Endodermal cell (in vitro differentiated cells): ENCODE data around the gene TMTC1. TPM values are rescaled to one million over a fixed set of nuclear protein-coding genes. Genes with fewer than 3 reads are reported as not detected.

Source experiments
- DNase-seq: peaks from one replicate; pipeline ENCODE4 v3.0.0-alpha.2; 2017
- H3K27ac ChIP-seq: 2 replicates; pipeline ENCODE4 v1.5.1; 2013; ENCODE audit warnings: mild to moderate bottlenecking, low read depth, low read length, moderate library complexity
- H3K27me3 ChIP-seq: 2 replicates; pipeline ENCODE4 v1.6.1; 2013; ENCODE audit warnings: mild to moderate bottlenecking, low read length, moderate library complexity; ENCODE audit not compliant: insufficient read depth, control insufficient read depth, poor library complexity, severe bottlenecking
- H3K36me3 ChIP-seq: 2 replicates; pipeline ENCODE4 v1.7.0; 2013; ENCODE audit warnings: mild to moderate bottlenecking, low read length, moderate library complexity; ENCODE audit not compliant: control insufficient read depth, insufficient read depth
- H3K4me1 ChIP-seq: one replicate; pipeline ENCODE4 v1.7.0; 2013; ENCODE audit warnings: low read length; ENCODE audit not compliant: control insufficient read depth, insufficient read depth
- H3K4me3 ChIP-seq: 2 replicates; pipeline ENCODE4 v1.5.1; 2013; ENCODE audit warnings: mild to moderate bottlenecking, low read length, moderate library complexity
- H3K9ac ChIP-seq: 2 replicates; pipeline ENCODE4 v1.6.1; 2013; ENCODE audit warnings: mild to moderate bottlenecking, low read length, moderate library complexity; ENCODE audit not compliant: poor library complexity, severe bottlenecking; ENCODE audit errors: extremely low read depth
- H3K9me3 ChIP-seq: 2 replicates; pipeline ENCODE4 v1.6.1; 2013; ENCODE audit warnings: mild to moderate bottlenecking, low read length, moderate library complexity; ENCODE audit not compliant: control insufficient read depth
- H3K27ac Mint-ChIP-seq: 2 replicates; pipeline ENCODE4 v1.8.0; 2020; ENCODE audit warnings: mixed read lengths
- H3K27me3 Mint-ChIP-seq: 2 replicates; pipeline ENCODE4 v1.8.0; 2021; ENCODE audit warnings: mild to moderate bottlenecking, mixed read lengths; ENCODE audit not compliant: insufficient read depth
- H3K36me3 Mint-ChIP-seq: 2 replicates; pipeline ENCODE4 v1.8.0; 2020; ENCODE audit warnings: low read depth, mixed read lengths
- H3K4me1 Mint-ChIP-seq: 2 replicates; pipeline ENCODE4 v1.8.0; 2020; ENCODE audit warnings: mixed read lengths
- H3K4me3 Mint-ChIP-seq: 2 replicates; pipeline ENCODE4 v1.8.0; 2020; ENCODE audit warnings: mild to moderate bottlenecking, moderate library complexity, mixed read lengths
- H3K9me3 Mint-ChIP-seq: 2 replicates; pipeline ENCODE4 v1.8.0; 2020; ENCODE audit warnings: mild to moderate bottlenecking, mixed read lengths
- CTCF ChIP-seq: fragments of 200-600 bp; sonication (generic); conservative IDR thresholded peaks from 2 replicates; pipeline ENCODE4 v1.5.0; 2021; ENCODE audit warnings: antibody characterized with exemption, mild to moderate bottlenecking
- WGBS, 2 experiments: methylation state at CpG; one replicate each; pipeline versions ENCODE4 v1.1.5 to v1.1.7; 2013; ENCODE audit warnings: missing lambda C conversion rate in 2 of 2, mixed read lengths in 1 of 2; ENCODE audit not compliant: insufficient coverage in 1 of 2, insufficient read length in 1 of 2; 5-methylcytosine and 5-hydroxymethylcytosine counted together
- total RNA-seq, 2 donors: library from RNA; stranded (reverse); fragmentation: NEBNext Ultra II Directional in 1 of 2; extraction: Animal tissue kit (Norgen Biotek cat#: 25700) in 1 of 2; gene quantifications; 2 replicates in 1 of 2; 3 replicates in 1 of 2; pipeline ENCODE4 v1.2.1, GENCODE V29; 2021

The TMTC1 gene
- total RNA-seq, 2 donors from 2014 or later: 31.6 to 71.0 TPM

- no peaks in the 10 kb centered on the region for H3K27me3 ChIP-seq
- H3K4me3 ChIP-seq: no peak overlapping the region
- no peak for DNase-seq
- H3K9me3 ChIP-seq: no peaks in the 10 kb centered on the region
- 75 to 94% methylated on average over 3 to 4 of the region's 4 CpGs for WGBS, 2 experiments
- no peak overlapping the region for H3K27ac ChIP-seq
- no peaks in the 10 kb centered on the region for H3K27me3 Mint-ChIP-seq
- no peaks in the 10 kb centered on the region for H3K4me1 ChIP-seq
- peaks cover 7% of the 10 kb centered on the region for H3K4me1 Mint-ChIP-seq
- H3K36me3 Mint-ChIP-seq: peaks cover 59% of the 10 kb centered on the region
- peaks cover 22% of the 10 kb centered on the region for H3K36me3 ChIP-seq
- H3K9me3 Mint-ChIP-seq: peaks cover 3% of the 10 kb centered on the region
- H3K27ac Mint-ChIP-seq: no peak overlapping the region
- no peak overlapping the region for H3K4me3 Mint-ChIP-seq
- no peak for TF ChIP-seq CTCF
- H3K9ac ChIP-seq: no peak overlapping the region
Observed at GRCh38 chr12:29737644-29738043, 46.1 kb downstream of the TMTC1 start.

- Mint-ChIP-seq H3K4me1 (peaks cover 7% of the 10 kb centered on the region), H3K4me3 (no peak overlapping the region), H3K27ac (no peak overlapping the region), H3K9me3 (peaks cover 3% of the 10 kb centered on the region), H3K36me3 (peaks cover 55% of the 10 kb centered on the region), H3K27me3 (no peaks in the 10 kb centered on the region)
- Histone ChIP-seq H3K27ac (no peak overlapping the region), H3K27me3 (no peaks in the 10 kb centered on the region), H3K4me1 (no peaks in the 10 kb centered on the region), H3K4me3 (no peak overlapping the region), H3K9me3 (no peaks in the 10 kb centered on the region), H3K9ac (no peak overlapping the region), H3K36me3 (peaks cover 14% of the 10 kb centered on the region)
- no peak for TF ChIP-seq CTCF
- DNase-seq: no peak
- WGBS, 2 experiments: 81 to 92% methylated on average over 6 to 7 of the region's 7 CpGs
Observed at GRCh38 chr12:29735604-29736003, 48.1 kb downstream of the TMTC1 start.

GRCh38 chr12:29734734-29735133 is 49.0 kb downstream of the TMTC1 start:
- Histone ChIP-seq H3K4me1 (no peaks in the 10 kb centered on the region), H3K27ac (no peak overlapping the region), H3K36me3 (peaks cover 9% of the 10 kb centered on the region), H3K27me3 (no peaks in the 10 kb centered on the region), H3K9ac (no peak overlapping the region), H3K9me3 (no peaks in the 10 kb centered on the region), H3K4me3 (no peak overlapping the region)
- DNase-seq: no peak
- WGBS, 2 experiments: 87 to 92% methylated on average over 2 to 6 of the region's 6 CpGs
- Mint-ChIP-seq H3K27me3 (no peaks in the 10 kb centered on the region), H3K27ac (no peak overlapping the region), H3K4me3 (no peak overlapping the region), H3K9me3 (no peaks in the 10 kb centered on the region), H3K36me3 (peaks cover 49% of the 10 kb centered on the region), H3K4me1 (peaks cover 7% of the 10 kb centered on the region)
- TF ChIP-seq CTCF: no peak
